Eye (tissue), 1 donor: ENCODE measurements around the gene CCDC136.

Experiments used
- DNase-seq: peaks from one replicate; pipeline ENCODE4 v3.0.0-alpha.2; 2015

CCDC136 gene

DNA sequence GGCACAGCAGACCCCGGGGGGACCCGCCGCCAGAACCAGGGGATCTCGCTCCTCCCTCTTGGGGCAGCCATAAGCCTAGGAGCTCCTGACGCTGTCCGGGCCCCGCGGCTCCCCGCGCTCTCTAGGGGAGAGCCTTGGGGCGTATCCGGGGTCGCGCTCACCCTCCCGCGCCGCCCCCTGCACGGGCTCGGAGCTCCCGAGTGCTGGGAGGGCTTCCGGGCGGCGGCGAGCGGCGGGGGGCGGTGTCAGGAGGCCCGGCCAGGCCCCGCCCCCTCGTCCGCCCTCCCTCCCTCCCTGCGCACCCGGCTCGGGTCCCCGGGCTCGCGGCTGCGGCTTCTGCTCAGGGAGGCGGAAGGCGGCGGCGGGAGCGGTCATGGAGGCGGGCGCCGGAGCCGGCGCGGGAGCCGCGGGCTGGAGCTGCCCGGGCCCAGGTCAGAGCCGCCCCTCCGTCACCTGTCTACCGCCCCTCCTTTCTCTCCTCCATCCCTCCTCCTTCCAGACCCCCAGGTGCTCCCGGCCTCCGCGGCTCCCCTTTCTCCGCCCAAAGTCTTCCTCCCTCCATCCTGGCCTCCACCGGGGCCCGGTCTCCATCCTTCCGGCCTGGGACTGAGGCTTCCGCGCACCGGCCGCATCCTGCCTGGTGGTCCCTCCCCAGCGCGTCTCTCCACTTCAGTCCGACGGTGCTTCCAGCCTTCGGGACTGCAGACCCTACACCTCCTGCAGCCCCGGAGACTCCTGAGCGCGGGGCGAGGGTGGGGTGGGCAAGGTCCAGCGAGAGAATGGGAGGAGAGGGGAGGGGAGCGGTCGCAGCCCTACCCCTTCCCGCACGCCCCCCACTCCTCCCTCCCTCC, at the start of gene CCDC136:
Gene CCDC136, plus strand, starts transcription at position 848 of the 851 bp plus-strand sequence. CDS start 444 bp downstream, outside the sequence.
- DNase-seq: peak; percentile 82

DNA sequence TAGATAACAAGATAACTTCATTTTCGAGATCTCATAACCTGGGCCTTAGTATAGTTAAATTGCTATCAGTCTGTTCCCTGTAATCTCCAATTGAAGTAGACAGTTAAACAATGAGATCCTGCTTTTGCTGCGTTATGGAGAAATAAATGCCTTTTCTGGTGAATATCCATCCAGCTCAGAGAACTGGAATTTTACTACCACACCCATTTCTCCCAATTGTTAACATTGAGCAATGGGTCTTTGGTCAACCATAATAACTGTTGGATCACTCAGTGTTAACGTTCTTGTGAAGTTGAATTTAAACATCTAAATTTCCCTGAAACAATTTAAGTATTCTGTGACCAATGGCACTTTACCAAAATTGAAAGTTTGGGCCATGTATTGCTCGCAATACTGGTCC, 49.6 kb upstream of the CCDC136 start:
- no peak for DNase-seq

DNA sequence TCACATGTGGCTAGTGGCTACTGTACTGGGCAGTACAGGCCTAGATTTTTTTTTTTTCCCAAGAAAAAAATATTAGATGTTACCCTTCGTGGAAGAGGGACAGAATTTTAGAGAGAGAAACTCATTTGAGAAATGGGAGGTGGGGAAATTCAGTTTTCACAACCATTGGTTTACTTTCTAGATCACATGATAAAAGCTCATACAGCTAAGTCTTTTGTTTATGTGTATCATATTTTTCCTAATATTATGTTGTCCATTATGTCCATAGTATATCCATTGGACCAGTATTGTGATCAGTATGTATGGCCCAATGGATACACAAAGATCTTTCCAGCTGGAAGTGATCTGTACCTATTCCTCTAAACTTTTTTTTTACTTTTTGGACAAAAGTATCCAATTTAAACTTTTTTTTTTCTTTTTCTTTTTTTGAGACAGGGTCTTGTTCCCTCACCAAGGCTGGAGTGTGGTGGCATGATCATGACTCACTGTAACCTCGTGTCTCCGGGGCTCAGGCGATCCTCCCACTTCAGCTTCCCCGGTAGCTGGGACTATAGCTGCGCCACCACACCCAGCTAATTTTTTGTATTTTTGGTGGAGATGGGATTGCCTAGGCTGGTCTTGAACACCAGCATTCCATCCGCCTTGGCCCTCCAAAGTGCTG, 48.5 kb upstream of the CCDC136 start:
- no peak for DNase-seq

DNA sequence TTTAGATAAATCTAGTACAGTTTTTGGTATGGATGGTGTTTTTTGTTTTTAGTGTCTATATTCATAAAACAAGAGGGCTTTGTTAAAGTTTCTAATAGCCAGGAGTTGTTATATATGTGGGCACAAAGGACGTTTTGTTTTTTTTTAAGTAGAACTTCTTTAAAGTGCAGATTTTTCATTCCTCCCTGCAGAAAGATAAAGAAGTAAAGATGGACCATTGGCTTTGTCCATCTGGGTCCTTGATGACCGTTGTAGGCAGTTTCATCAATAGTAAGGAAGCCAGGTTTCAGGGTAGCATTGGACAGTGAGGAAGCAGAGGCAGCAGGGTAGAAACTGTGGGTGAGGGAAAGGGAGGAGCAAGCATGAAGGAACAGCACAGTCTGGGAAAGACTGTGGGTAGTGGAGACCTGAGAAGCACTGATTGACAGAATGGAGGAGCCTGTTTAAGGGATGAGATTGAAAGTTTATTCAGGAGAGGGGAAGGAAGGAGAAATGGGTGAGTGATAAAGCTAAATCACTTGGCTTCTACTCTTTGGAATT, 47.3 kb upstream of the CCDC136 start:
- no peak for DNase-seq

DNA sequence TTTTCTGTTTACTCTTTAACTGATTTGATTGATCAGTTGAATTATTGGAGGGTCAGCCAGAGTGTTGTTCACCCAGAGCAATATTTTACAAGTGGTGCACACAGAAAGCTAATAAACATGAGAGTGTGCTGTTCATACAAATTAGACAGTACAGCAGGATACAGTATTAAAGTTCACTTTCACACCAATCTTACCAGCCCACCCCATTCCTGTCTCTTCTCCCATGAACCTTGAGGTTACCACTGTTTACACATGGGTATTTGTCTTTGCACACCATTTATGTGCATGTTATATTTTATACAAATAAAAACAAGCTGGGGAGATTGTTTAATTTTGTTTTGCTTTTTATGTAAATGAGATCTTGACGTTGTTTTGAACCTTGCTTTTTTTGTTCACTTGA, 46.1 kb upstream of the CCDC136 start:
- DNase-seq: no peak

DNA sequence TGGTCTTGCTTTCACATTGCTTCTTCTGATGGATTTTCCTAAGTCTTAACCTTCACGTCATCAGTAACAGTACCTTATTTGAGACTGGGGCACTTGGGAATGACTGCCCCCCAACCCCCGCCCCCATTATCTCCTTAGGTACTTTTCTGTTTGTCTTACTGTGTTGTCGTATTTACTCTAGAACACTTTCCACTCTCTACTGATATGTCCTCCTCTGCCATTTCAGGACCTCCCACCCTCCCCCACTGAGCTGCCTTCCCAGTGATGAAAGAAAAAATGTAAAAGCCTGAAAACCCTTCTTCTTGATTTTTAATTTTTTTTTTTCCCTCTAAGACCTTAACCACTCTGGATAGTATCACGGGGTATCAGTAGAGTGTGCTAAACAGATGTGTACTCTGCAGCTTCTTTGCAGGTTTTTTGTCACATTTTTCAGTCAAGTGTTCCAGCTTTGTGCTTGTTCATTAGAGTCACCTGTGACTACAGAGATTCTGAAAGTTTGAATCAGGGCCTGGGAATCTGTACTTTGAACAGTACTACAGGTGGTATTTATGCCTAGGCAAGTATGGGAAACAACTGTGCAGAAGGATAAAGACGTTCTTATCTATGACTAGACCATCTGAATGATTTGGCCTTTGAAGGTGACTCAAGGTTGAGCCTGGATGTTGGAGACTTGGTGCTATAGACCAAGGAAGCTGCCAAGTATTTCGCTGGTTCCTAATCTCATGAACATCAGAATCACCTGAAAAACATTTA, 44.3 kb upstream of the CCDC136 start:
- no peak for DNase-seq

DNA sequence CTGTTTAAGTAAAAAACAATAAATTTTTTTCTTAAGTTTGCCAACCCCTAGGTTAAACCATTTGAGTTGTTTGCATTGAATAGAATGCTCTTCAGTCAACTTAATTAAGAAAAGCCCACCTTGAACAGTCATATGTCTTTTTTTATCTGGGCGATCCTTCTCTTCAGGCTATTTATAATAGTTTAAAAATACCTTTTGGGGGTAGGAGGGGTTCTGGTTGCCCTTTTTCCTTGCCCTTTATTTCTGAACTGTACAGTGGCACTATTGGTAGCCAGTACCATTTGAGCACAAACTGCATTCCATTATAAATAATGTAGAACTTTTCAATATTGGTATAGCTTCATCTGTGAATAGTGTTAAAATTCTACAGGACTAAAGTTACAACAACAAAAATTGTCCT, 39.5 kb upstream of the CCDC136 start:
- no peak for DNase-seq

DNA sequence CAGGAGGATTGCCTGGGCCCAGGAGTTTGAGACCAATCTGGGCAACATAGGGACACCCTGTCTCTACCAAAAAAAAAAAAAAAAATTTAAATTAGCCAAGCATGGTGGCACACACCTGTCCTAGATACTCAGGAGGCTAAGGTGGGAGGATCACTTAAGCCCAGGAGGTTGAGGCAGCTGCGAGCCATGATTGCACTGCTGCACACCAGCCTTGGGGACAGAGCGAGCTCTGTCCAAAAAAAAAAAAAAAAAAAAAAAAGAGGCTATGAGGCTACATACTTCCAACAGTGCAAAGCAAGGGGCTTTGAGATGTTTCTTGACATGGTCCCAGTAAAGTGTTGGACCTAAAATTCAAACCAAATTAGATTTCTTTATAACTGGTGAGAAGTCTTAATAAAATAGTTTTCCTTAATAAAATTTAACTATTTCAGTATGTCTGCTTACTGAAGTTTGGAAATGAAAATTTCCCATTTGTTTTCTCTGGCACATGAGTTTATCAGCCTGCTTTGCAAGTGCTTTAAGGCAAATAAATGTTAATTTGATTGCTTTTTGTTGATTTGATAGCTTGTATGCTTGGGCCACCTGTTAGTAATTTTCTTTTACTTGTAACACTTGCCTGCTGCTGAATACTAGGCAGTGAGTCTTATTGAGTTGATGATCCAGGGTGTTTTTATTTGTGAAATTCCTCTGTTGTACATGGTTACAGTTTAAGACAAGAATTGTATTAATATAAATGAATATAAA, 36.5 kb upstream of the CCDC136 start:
- DNase-seq: no peak

DNA sequence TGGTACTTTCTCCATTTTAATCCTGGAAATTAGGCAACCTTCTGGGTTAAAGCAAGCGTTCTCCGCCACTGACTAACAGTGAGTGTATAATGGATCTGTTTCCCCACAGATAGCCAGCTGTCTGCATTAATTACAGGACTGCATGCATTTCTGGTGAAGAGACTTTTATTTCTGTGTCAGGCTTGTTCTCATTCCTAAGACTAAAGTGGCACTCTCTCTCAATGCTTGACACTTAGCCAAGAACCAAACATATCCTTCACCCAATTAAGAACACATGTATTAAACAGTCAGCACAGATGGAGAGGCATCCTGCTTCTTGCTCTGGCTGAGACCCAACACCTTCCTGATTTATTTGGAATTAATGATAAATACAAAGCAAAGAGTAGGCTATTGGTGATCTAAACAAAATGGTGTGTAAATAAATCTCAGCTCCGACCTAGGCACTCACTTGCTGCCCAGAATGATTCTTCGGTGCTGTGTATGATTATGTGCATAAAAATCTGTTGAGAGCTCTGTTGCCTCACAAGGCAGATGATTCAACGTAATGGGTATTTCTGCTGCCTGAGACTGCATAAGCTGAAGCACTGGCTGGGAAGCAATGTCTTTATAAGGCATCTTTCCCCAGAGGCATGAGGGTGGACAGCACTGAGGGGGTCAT, 35.8 kb upstream of the CCDC136 start:
- DNase-seq: peak; percentile 37

DNA sequence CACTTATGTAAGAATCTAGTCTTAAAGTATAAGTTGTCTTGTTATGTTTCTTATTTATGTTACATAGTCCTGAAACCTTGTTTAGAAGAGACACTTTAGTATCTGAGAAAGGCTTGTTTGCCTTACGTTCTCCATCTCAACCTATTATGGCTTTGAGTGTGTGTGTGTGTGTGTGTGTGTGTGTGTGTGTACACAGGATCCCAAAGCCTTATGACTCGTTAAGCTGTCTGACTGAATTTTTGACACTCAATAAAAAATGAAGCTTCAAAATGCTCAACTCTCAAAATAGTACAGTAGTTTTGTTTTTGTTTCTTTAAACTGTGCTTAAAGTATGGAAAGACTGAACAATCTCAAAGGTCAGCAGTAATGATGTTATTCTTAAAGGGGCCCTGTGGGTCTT, 34.6 kb upstream of the CCDC136 start:
- no peak for DNase-seq

DNA sequence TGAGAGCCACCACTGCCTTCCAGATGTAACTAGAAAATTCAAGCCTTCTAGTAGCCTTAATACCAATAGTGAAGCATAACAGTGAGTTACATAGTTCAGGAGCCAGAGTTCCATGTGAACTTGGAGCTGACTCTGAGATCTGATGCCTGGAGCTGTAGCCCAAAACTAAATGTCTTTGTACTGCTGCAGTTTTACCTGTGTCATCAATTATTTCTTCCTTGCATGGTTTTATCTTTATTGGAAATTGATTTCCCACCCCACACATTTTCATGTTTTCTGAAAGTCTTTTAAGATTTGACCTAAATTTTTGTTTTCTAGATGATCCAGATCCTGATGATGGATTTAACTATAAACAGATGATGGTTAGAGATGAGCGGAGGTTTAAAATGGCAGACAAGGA, 33.2 kb upstream of the CCDC136 start:
- DNase-seq: no peak

DNA sequence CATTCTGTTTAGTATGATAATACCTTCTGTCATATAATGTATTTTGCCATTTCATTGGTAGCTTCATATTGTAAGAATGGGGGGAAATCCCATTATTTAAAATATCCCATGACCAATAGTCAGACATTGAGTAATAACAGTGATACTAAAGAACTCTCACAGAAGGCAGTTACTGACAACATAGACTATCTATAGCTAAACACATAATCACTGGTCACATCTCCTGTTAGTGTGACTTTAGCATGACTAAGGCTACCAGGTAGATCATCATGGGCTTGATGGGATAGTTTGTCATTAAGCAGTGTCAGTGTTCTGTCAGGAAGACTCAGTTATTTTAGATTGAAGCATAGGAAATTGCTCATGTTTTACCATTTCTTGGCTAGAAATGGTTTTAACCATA, 32.5 kb upstream of the CCDC136 start:
- DNase-seq: no peak

DNA sequence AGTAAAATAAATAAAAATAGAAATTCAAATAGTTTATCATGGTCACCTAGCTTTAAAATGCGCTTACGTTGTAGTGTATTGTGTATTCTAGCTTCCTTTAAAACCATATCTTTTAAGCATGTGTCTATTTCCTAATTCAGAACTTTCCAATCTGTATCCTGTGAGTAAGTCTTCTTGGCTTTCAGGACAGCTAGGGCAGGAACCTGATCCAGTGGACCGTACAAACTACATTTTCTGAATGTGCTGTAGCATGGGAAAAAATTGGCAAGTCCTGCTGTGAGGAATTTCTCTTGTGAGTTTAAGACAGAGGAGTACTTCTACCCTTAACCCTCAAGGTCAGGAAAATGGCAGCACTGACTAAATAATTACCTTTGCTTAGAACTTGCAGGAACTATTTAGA, 28.2 kb upstream of the CCDC136 start:
- DNase-seq: no peak

DNA sequence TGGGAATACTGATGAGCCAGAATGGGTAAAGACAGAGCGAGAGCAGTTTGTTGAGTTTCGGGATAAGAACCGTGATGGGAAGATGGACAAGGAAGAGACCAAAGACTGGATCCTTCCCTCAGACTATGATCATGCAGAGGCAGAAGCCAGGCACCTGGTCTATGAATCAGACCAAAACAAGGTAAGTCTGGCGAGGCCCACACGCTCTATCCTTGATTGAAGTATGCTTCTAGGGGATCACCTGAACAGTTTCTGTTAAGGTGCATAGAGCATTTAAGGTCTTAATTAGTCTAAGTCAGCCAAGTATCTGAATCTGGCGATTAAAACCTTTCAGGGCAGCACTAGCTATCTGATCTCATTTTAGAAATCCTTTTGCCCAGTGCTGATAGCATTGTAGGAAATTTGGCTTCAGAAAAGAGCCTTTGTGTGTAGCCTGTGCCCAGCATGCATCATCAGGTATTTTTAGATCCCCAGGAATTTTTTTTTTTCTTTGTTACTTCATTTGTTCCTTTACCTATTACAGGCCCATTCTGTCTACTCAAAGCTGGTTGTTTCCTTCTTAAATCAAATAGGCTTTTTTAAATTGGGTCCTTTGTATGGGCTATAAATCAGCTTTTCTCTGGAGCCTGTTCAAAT, 24.2 kb upstream of the CCDC136 start:
- DNase-seq: no peak

DNA sequence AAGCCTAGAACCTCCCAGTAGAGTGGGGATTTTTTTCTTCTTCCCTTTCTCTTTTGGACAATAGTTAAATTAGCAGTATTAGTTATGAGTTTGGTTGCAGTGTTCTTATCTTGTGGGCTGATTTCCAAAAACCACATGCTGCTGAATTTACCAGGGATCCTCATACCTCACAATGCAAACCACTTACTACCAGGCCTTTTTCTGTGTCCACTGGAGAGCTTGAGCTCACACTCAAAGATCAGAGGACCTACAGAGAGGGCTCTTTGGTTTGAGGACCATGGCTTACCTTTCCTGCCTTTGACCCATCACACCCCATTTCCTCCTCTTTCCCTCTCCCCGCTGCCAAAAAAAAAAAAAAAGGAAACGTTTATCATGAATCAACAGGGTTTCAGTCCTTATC, 21.5 kb upstream of the CCDC136 start:
- DNase-seq: no peak

DNA sequence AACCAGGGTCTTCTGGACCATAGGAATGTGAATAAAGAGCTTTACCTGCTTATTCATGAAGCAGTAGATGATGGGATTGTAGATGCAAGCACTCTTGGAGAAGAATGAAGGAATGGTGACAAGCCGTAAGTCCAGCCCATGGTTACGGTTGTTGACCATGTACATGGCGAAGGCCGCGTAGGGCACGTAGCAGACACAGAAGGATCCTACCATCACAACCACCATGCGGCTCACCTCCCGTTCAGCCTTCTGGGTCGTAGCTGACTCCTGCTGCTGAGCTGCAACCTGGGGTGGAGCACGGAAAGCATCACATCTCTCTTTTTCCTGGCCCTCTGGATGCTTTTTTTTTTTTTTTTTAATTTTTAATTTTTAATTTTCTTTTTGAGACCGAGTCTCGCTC, 18.2 kb upstream of the CCDC136 start:
- no peak for DNase-seq

DNA sequence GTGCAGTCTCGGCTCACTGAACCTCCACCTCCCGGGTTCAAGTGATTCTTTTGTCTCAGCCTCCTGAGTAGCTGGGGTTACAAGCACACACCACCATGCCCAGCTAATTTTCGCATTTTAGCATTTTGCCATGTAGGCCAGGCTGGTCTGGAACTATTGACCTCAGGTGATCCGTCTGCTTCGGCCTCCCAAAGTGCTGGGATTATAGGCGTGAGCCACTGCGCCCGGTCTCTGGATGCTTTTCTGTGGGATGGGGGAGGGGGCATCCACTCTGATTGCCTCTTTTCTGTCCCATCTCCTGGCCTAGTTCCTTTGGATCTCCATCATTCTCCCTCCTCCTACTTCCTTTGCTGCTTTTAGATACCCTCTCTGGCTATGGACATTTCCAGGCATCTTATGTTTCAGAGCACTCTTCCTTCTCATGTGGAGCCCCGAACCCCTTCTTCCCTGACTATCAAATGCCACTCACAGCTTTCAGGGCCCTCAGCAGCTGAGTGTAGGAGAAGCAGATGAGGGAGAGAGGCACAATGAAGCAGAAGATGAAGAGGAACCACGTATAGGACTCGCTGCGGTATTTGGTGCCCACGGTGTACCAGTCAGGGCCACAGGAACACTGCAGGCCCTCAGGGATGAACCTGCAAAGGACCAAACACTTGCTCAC, 17.6 kb upstream of the CCDC136 start:
- DNase-seq: no peak

DNA sequence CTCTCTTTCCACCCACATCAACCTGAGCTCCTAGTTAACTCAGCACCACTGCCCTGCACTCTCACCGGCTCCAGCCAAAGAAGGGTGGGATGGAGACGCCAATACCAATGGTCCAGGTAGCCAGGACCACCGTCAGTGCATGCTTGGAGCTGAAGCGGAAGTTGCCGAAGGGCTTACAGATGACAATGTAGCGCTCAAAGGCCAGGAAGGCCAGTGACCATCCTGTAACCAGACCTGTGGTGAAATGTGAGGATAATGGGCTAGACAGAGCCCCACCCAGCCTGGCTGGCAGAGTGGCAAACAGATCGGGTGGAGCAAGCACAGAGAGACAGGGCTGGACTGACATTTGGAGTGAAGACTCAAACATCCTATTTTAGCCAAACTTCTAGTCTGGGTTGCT, 16.8 kb upstream of the CCDC136 start:
- DNase-seq: no peak

DNA sequence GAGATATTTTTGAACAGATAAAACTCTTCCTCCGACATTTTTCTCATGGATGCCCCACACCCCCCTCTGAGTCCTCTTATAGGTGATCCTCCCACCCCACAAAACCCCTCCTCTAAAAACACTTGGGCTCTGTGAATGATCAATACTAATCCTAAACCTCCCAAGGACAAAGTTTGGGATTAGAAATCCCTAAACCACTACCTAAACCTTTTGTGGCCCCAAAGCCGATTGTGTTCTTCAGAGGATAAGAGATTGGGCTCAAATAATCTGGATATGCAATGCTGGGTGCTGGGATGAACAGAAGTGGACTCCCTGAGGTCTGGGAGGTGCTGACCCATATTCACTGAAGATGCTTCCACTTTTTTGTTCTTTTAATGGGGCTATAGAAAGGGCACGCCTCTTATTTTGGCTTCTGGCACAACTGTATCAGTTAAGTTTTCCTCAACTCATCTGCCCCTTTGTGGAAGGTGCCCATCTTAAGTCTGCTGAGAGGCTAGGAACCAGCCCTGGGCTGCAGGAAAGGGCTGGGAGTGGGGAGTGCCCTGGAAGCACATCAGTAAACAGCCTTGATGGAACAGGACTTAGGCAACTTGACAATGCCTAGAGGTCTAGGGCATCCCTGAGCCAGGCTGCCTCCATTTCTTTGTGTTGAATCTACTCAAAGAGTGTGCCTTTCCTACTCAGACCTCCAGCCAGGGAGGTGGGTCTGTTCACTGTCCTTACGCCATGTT, 15.9 kb upstream of the CCDC136 start, which contains the start of gene OPN1SW:
Gene OPN1SW, minus strand, starts transcription at position 51 of the 731 bp plus-strand sequence. Its CDS starts 13 bp downstream, at position 38.
- no peak for DNase-seq
